SK-N-SH treated with all-trans-retinoic acid at 6 μM for 48 hours (cell line): ENCODE data around the gene IL26.

ENCODE experiments used
- ATAC-seq: fragments of 200-7000 bp; cut with Tn5 transposase; 3 replicates; pipeline ENCODE4 v1.9.1; 2020; ENCODE audit warnings: mild to moderate bottlenecking, moderate library complexity
- ARNTL ChIP-seq: fragments of 450-650 bp; formaldehyde crosslinking; IDR thresholded peaks from 2 replicates; pipeline ENCODE4 v1.5.0; 2020; ENCODE audit warnings: low read depth, mild to moderate bottlenecking, moderate library complexity, borderline replicate concordance
- BACH2 ChIP-seq: fragments of 250-450 bp; sonication (Bioruptor Pico); IDR thresholded peaks from 2 replicates; pipeline ENCODE4 v1.9.0; 2021; ENCODE audit warnings: mild to moderate bottlenecking, borderline replicate concordance
- CSDC2 ChIP-seq: fragments of 250-450 bp; sonication (Bioruptor Pico); IDR thresholded peaks from 2 replicates; pipeline ENCODE4 v1.5.0; 2020; ENCODE audit warnings: mild to moderate bottlenecking, moderate library complexity
- ESRRG ChIP-seq: fragments of 250-450 bp; sonication (Bioruptor Pico); IDR thresholded peaks from 2 replicates; pipeline ENCODE4 v1.6.1; 2021; ENCODE audit warnings: mild to moderate bottlenecking
- GLIS3 ChIP-seq: fragments of 250-450 bp; sonication (Bioruptor Pico); IDR thresholded peaks from 2 replicates; pipeline ENCODE4 v1.5.0; 2020; ENCODE audit warnings: mild to moderate bottlenecking, moderate library complexity
- ISL1 ChIP-seq: fragments of 250-450 bp; sonication (Bioruptor Pico); IDR thresholded peaks from 2 replicates; pipeline ENCODE4 v2.1.2; 2022; ENCODE audit warnings: mild to moderate bottlenecking, moderate library complexity
- OSR1 ChIP-seq: fragments of 250-450 bp; sonication (Bioruptor Pico); IDR thresholded peaks from 2 replicates; pipeline ENCODE4 v1.8.0; 2022; ENCODE audit warnings: moderate library complexity, mild to moderate bottlenecking, inconsistent platforms
- PPARA ChIP-seq: fragments of 250-450 bp; sonication (Bioruptor Pico); IDR thresholded peaks from 2 replicates; pipeline ENCODE4 v1.5.0; 2020; ENCODE audit warnings: mild to moderate bottlenecking, borderline replicate concordance
- RARB ChIP-seq: fragments of 250-450 bp; sonication (Bioruptor Pico); IDR thresholded peaks from 2 replicates; pipeline ENCODE4 v1.8.0; 2021; ENCODE audit warnings: mild to moderate bottlenecking, moderate library complexity
- SNAI2 ChIP-seq: fragments of 250-450 bp; sonication (Bioruptor Pico); IDR thresholded peaks from 2 replicates; pipeline ENCODE4 v1.5.0; 2020; ENCODE audit warnings: mild to moderate bottlenecking, moderate library complexity
- TCF4 ChIP-seq: fragments of 250-450 bp; sonication (Bioruptor Pico); IDR thresholded peaks from 2 replicates; pipeline ENCODE4 v1.8.0; 2021; ENCODE audit warnings: mild to moderate bottlenecking, moderate library complexity, borderline replicate concordance
- TOX ChIP-seq: fragments of 250-450 bp; sonication (Bioruptor Pico); IDR thresholded peaks from 2 replicates; pipeline ENCODE4 v1.8.0; 2021; ENCODE audit warnings: mild to moderate bottlenecking, moderate library complexity, borderline replicate concordance
- ZC3H10 ChIP-seq: fragments of 250-450 bp; sonication (Bioruptor Pico); IDR thresholded peaks from 2 replicates; pipeline ENCODE4 v1.5.1; 2021; ENCODE audit warnings: mild to moderate bottlenecking, moderate library complexity
- ZFP30 ChIP-seq: fragments of 450-650 bp; formaldehyde crosslinking; IDR thresholded peaks from 2 replicates; pipeline ENCODE4 v1.5.0; 2022; ENCODE audit warnings: mild to moderate bottlenecking, moderate library complexity
- ZNF565 ChIP-seq: fragments of 450-650 bp; formaldehyde crosslinking; conservative IDR thresholded peaks from 2 replicates; pipeline ENCODE4 v1.5.0; 2020; ENCODE audit warnings: low read depth, mild to moderate bottlenecking, moderate library complexity
- ZNF70 ChIP-seq: fragments of 450-650 bp; formaldehyde crosslinking; IDR thresholded peaks from 2 replicates; pipeline ENCODE4 v1.5.0; 2020; ENCODE audit warnings: mild to moderate bottlenecking, moderate library complexity
- ZNF8 ChIP-seq: fragments of 450-650 bp; formaldehyde crosslinking; IDR thresholded peaks from 2 replicates; pipeline ENCODE4 v1.5.0; 2020; ENCODE audit warnings: mild to moderate bottlenecking, moderate library complexity
- TF ChIP-seq, protein P1 (sequence below): fragments of 250-450 bp; sonication (Bioruptor Pico); IDR thresholded peaks from 2 replicates; pipeline ENCODE4 v1.5.0; 2020; ENCODE audit warnings: mild to moderate bottlenecking, moderate library complexity
- TF ChIP-seq, protein P2 (sequence below): fragments of 250-450 bp; sonication (Bioruptor Pico); IDR thresholded peaks from 2 replicates; pipeline ENCODE4 v1.5.1; 2021; ENCODE audit warnings: mild to moderate bottlenecking, moderate library complexity
- TF ChIP-seq, protein P3 (sequence below): fragments of 250-450 bp; sonication (Bioruptor Pico); IDR thresholded peaks from 2 replicates; pipeline ENCODE4 v1.5.1; 2020; ENCODE audit warnings: low read depth, mild to moderate bottlenecking, moderate library complexity
- TF ChIP-seq, protein P4 (sequence below): fragments of 250-450 bp; sonication (Bioruptor Pico); IDR thresholded peaks from 2 replicates; pipeline ENCODE4 v1.8.0; 2020; ENCODE audit warnings: mild to moderate bottlenecking, moderate library complexity, borderline replicate concordance

Gene IL26

DNA sequence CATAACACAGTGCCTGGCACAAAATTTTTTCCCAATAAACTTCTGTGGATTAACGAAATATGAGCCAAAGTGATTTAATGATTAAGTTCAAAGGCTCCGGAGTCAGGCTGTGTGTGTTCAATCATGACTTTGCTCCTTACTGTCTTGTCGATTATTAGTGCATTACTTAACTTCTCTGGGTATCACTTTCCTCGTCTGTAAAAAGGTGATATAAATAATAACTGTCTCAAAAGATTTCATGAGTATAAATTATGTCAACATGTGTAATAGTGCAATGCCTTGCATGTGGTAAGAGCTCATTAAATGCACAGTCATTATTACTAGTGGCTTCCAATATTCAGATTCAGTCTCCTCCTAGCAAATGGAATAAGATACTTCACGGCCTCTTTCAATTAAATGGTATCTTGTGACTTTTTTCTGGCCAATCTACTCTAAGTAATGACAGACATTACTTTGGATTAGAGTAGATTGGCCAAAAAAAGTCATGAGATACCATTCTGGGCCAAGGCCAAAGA is 59.2 kb downstream of the IL26 start (continued):
- TF ChIP-seq CSDC2 (no peak), TCF4 (CRISPR knock-in tag) (no peak)

DNA sequence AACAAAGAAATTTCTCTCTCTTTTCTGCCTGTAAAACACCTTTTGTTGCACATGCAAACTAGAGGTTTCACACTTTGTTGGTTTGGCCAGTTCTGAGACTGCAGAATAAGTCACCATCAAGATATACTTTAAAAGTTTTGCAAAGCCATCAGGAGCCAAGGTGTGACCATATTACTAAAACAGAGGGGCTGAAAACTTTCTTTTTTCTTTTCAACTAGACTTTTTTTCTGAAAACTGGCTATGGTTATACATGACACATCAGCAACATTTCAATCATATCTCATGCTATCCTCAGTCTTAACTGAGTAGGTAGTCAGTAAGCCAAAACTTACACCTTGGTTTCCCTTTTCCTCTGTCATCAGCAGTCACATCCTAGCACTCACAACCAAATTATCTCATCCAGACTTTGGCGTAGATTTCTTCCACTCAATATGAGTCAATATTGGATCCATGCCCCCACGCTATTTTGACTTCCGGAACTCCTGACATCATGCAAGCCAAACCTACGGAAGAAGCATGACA is 62.0 kb downstream of the IL26 start:
- ATAC-seq, result no peak

DNA sequence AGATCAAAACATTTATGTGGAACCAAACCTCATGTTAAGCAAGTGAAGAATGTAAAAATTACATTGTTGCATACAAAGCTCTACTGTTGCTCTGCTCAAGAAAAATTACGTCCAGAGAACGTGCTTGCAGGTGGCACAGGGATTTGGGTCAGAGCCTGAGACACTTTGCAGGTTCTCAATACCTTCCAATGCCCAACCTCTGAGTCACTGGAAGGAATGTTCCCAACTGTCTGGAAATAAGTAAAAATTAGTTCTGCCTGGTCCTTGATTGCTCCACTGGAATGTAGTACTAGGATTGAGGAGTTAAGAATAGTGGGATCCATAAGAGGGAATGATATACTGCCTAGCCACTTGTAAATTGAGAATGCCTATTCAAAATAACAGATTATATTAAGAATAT is 63.2 kb downstream of the IL26 start:
- TF ChIP-seq GLIS3 (no peak), TOX (CRISPR knock-in tag) (no peak), ZC3H10 (CRISPR knock-in tag) (no peak), TCF4 (CRISPR knock-in tag) (no peak)

More for the DNA sequence above, 62.0 kb downstream of the IL26 start:
- TF ChIP-seq GLIS3, result no peak
- no peak for TF ChIP-seq ZFP30 (CRISPR knock-in tag)
- TF ChIP-seq, protein P1, sequence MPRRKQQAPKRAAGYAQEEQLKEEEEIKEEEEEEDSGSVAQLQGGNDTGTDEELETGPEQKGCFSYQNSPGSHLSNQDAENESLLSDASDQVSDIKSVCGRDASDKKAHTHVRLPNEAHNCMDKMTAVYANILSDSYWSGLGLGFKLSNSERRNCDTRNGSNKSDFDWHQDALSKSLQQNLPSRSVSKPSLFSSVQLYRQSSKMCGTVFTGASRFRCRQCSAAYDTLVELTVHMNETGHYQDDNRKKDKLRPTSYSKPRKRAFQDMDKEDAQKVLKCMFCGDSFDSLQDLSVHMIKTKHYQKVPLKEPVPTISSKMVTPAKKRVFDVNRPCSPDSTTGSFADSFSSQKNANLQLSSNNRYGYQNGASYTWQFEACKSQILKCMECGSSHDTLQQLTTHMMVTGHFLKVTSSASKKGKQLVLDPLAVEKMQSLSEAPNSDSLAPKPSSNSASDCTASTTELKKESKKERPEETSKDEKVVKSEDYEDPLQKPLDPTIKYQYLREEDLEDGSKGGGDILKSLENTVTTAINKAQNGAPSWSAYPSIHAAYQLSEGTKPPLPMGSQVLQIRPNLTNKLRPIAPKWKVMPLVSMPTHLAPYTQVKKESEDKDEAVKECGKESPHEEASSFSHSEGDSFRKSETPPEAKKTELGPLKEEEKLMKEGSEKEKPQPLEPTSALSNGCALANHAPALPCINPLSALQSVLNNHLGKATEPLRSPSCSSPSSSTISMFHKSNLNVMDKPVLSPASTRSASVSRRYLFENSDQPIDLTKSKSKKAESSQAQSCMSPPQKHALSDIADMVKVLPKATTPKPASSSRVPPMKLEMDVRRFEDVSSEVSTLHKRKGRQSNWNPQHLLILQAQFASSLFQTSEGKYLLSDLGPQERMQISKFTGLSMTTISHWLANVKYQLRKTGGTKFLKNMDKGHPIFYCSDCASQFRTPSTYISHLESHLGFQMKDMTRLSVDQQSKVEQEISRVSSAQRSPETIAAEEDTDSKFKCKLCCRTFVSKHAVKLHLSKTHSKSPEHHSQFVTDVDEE (CRISPR knock-in tag), result no peak
- TF ChIP-seq CSDC2, result no peak
- TF ChIP-seq, protein P2, sequence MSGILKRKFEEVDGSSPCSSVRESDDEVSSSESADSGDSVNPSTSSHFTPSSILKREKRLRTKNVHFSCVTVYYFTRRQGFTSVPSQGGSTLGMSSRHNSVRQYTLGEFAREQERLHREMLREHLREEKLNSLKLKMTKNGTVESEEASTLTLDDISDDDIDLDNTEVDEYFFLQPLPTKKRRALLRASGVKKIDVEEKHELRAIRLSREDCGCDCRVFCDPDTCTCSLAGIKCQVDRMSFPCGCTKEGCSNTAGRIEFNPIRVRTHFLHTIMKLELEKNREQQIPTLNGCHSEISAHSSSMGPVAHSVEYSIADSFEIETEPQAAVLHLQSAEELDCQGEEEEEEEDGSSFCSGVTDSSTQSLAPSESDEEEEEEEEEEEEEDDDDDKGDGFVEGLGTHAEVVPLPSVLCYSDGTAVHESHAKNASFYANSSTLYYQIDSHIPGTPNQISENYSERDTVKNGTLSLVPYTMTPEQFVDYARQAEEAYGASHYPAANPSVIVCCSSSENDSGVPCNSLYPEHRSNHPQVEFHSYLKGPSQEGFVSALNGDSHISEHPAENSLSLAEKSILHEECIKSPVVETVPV (CRISPR knock-in tag), result no peak
- no peak for TF ChIP-seq TCF4 (CRISPR knock-in tag)
- no peak for TF ChIP-seq ZNF565 (CRISPR knock-in tag)
- no peak for TF ChIP-seq ARNTL (CRISPR knock-in tag)
- no peak for TF ChIP-seq ISL1 (CRISPR knock-in tag)
- TF ChIP-seq TOX (CRISPR knock-in tag), result no peak
- TF ChIP-seq RARB (CRISPR knock-in tag), result no peak
- no peak for TF ChIP-seq PPARA (CRISPR knock-in tag)
- TF ChIP-seq OSR1, result no peak
- TF ChIP-seq ESRRG, result no peak
- TF ChIP-seq, protein P3, sequence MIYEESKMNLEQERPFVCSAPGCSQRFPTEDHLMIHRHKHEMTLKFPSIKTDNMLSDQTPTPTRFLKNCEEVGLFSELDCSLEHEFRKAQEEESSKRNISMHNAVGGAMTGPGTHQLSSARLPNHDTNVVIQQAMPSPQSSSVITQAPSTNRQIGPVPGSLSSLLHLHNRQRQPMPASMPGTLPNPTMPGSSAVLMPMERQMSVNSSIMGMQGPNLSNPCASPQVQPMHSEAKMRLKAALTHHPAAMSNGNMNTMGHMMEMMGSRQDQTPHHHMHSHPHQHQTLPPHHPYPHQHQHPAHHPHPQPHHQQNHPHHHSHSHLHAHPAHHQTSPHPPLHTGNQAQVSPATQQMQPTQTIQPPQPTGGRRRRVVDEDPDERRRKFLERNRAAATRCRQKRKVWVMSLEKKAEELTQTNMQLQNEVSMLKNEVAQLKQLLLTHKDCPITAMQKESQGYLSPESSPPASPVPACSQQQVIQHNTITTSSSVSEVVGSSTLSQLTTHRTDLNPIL (CRISPR knock-in tag), result no peak
- TF ChIP-seq BACH2, result no peak
- TF ChIP-seq, protein P4, sequence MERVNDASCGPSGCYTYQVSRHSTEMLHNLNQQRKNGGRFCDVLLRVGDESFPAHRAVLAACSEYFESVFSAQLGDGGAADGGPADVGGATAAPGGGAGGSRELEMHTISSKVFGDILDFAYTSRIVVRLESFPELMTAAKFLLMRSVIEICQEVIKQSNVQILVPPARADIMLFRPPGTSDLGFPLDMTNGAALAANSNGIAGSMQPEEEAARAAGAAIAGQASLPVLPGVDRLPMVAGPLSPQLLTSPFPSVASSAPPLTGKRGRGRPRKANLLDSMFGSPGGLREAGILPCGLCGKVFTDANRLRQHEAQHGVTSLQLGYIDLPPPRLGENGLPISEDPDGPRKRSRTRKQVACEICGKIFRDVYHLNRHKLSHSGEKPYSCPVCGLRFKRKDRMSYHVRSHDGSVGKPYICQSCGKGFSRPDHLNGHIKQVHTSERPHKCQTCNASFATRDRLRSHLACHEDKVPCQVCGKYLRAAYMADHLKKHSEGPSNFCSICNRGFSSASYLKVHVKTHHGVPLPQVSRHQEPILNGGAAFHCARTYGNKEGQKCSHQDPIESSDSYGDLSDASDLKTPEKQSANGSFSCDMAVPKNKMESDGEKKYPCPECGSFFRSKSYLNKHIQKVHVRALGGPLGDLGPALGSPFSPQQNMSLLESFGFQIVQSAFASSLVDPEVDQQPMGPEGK (CRISPR knock-in tag), result no peak
- no peak for TF ChIP-seq ZC3H10 (CRISPR knock-in tag)
- no peak for TF ChIP-seq ZNF8
- no peak for TF ChIP-seq ZNF70 (CRISPR knock-in tag)

DNA sequence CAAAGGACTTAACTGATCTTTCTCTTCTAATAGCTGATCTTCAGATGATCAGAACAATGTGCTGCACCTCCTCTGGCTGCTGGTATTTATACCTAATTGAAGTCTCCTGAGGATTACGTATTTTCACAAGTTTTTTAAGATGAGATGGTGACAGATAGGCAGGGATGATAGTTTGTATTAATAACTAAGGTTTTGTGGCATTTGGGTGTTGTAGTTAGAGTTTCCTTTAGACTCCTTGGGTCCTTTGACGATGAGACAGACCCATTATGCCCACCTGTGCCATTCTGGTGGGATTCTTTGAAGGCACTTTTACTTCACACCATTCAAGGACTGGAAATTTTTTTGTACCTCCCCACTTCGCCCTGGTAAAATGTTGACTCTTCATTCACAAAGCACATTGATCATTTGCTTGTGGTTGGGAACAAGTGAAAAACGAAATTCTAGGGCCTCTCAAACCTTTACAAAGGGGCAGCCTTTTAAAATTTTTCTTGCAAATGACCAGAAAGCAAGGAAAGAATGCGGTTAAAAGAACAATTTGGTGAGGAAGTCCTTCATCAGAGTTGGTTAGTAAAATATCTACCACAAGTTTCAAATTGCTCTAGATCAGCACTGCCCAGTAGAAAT is 65.8 kb downstream of the IL26 start, which contains the start of gene IFNG:
Gene IFNG (minus strand): TSS at position 60 of the 624 bp plus-strand sequence. CDS start 125 bp downstream, outside the sequence.
- ATAC-seq, result no peak
- no peak for TF ChIP-seq PPARA (CRISPR knock-in tag)
- TF ChIP-seq, protein P3 (CRISPR knock-in tag), result no peak
- TF ChIP-seq, protein P1 (CRISPR knock-in tag), result no peak
- no peak for TF ChIP-seq ZNF565 (CRISPR knock-in tag)
- no peak for TF ChIP-seq BACH2
- no peak for TF ChIP-seq ZNF8
- TF ChIP-seq SNAI2 (CRISPR knock-in tag), result no peak
- TF ChIP-seq, protein P4 (CRISPR knock-in tag), result no peak
- no peak for TF ChIP-seq TOX (CRISPR knock-in tag)

More for the DNA sequence above, 63.2 kb downstream of the IL26 start:
- no peak for ATAC-seq
